Effector CD4-positive, alpha-beta T cell (primary cell): ENCODE results near the gene FXYD6.

Source experiments
- DNase-seq: peaks from one replicate; pipeline ENCODE4 v3.0.0-alpha.2; 2020

The FXYD6 gene

DNA sequence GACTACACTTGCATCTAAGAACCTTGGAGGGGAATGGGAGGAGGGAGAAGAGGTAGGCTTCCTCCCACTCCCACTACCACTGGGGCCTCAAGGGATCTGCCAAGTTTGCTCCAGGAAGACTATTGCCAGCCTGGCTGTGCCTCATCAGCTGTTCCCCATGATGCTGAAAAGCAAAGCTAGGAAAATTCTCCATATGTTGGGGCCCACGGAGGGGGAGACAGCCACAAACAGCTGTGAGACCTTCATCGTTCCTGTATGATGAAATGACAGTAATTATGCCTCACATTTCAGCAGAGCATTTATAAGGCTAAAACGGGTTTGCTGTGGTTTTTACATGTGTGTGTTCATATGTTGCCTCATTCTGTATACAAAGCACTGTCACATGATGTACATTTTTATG is 86.2 kb downstream of the FXYD6 start:
- DNase-seq, result no peak

DNA sequence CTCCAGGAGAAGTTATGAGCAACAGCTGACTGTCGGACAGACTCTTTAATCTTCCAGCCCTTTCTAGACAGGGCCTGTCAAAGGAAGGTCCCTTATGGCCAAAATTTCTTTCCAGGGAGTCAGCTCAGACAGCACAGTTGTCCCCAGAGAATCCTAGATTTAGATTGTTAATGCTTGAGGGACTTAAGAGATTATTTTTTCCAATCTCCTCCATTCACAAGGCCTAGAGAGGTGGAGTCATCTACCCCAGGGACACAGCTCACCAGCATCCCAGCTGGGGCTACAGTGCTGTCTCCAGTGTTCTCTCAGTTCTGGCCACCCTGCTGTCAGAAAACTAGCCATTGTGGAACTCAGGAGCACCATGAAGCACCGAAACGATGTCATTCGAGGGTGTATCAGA is 87.2 kb downstream of the FXYD6 start:
- DNase-seq, result no peak
